ENCODE data around the gene MAP3K12. TPM values are rescaled to one million over a fixed set of nuclear protein-coding genes. Genes with fewer than 3 reads are reported as not detected.

The MAP3K12 gene
- total and polyA plus RNA-seq, 10 of the 15 experiments (the other 5 are each of a cell fraction or from before 2014, with no cell fraction given): 0.45 to 14.9 (median 6.9) TPM

DNA sequence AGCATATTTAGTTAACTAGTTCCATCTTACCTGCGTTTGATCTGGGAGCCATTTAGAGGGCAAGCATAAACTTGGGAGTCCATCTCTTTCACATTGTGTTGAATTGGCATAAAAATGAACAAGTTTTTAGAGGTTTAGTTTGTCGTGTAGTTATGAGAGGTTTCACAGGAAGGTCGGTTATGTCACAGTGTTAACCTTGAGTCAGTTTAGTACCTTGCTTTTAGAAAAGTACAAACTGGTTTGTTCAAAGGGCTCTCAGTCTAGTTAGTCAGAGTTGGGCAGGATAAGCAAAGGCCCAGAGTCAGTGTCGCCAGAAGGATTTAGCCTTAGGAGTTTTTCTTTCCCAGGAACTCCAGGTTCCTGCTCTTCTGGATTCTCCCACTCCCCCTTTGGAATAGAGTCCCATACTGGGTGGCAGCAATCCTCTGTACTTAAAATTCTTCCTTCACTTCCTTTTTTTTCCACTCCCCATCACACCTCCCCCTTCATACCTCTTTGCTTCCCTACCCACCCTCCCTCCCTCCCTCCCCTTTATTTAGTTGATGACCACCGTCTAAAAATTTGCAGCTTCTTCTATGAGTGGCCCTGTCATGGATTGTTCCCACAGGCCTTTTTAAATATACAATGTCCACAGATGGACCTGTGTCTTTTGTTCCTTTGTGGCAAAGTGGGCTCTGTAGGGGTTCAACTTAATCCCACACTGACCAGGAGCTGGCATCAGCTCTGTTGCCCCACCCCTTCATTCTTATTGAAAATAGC lies 35.3 kb downstream of the MAP3K12 start (continued):
- TF ChIP-seq, protein P1, sequence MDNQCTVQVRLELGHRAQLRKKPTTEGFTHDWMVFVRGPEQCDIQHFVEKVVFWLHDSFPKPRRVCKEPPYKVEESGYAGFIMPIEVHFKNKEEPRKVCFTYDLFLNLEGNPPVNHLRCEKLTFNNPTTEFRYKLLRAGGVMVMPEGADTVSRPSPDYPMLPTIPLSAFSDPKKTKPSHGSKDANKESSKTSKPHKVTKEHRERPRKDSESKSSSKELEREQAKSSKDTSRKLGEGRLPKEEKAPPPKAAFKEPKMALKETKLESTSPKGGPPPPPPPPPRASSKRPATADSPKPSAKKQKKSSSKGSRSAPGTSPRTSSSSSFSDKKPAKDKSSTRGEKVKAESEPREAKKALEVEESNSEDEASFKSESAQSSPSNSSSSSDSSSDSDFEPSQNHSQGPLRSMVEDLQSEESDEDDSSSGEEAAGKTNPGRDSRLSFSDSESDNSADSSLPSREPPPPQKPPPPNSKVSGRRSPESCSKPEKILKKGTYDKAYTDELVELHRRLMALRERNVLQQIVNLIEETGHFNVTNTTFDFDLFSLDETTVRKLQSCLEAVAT (IDR thresholded peaks at IDR 0.05): no peak
- TF ChIP-seq DPF2 (IDR thresholded peaks at IDR 0.05): no peak

DNA sequence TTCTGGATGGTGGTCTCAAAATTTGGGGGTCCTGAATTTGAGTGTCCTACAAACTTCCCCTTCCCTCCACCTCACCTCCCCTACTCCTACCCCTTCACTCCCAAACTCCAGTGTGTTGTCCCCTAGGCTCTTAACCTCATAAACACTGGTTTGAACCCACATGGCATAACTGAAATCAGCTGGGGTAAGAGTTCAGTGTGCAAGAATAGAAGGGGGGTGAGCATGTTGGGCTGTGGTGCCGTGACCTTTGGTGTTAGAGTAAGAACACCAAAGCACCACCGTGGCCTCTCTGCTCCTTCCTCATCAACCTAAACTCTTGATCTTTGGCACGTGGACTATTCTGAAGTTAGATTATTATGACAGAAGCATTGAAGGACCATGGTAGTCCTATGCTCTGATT lies 36.3 kb downstream of the MAP3K12 start:
- ChIA-PET CTCF (interaction anchor here (1.3 kb wide), 1 partner anchor 111 kb away, joined by 3 read pairs; no protein-coding TSS in a partner anchor), SMC1A (ENCODE audit: uncharacterized antibody, unreplicated experiment) (no interaction called here), POLR2A (interaction anchor here (0.6 kb wide), 1 partner anchor 74 kb away, joined by 3 read pairs; no protein-coding TSS in a partner anchor), RAD21 (ENCODE audit: unreplicated experiment) (no interaction called here)
- TF ChIP-seq POLR2A (IDR thresholded peaks at IDR 0.05; ENCODE audit: low read depth, low read length) (peak; percentile 24; the same call in 1 of the 2 replicates), CEBPB (IDR thresholded peaks at IDR 0.05; ENCODE audit: borderline replicate concordance in 1 of 2, low read depth in 2 of 2, low read length in 2 of 2) (no peak), PAX8 (IDR thresholded peaks at IDR 0.05) (no peak)
- TF ChIP-seq, protein P2, sequence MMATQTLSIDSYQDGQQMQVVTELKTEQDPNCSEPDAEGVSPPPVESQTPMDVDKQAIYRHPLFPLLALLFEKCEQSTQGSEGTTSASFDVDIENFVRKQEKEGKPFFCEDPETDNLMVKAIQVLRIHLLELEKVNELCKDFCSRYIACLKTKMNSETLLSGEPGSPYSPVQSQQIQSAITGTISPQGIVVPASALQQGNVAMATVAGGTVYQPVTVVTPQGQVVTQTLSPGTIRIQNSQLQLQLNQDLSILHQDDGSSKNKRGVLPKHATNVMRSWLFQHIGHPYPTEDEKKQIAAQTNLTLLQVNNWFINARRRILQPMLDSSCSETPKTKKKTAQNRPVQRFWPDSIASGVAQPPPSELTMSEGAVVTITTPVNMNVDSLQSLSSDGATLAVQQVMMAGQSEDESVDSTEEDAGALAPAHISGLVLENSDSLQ (IDR thresholded peaks at IDR 0.05): no peak
- BruUV-seq (replicated peaks): no TSS peak
- Histone ChIP-seq H3K4me1 (ENCODE audit: control insufficient read depth, insufficient read depth, low read length) (peaks cover 4% of the 10 kb centered on the region), H3K27me3 (replicated peaks in 1 of 2; ENCODE audit: control insufficient read depth in 2 of 2, insufficient read depth in 2 of 2, low read length in 1 of 2) (no peaks in the 10 kb centered on the region), H3K36me3 (ENCODE audit: control insufficient read depth in 2 of 2, insufficient read depth in 2 of 2, low read length in 1 of 2) (peaks cover 38 to 78% of the 10 kb centered on the region in 2 experiments), H3K27ac (ENCODE audit: control insufficient read depth, insufficient read depth) (no peak overlapping the region), H3K9me3 (replicated peaks; ENCODE audit: control insufficient read depth, insufficient read depth, low read length) (no peaks in the 10 kb centered on the region), H3K4me2 (ENCODE audit: control insufficient read depth, insufficient read depth) (no peak overlapping the region; the same call in 1 of the 2 replicates), H2AFZ (ENCODE audit: control insufficient read depth, low read depth, low read length) (no peak overlapping the region), H3K9ac (ENCODE audit: control insufficient read depth, insufficient read depth, low read length) (no peak overlapping the region), H3K79me2 (ENCODE audit: control insufficient read depth, insufficient read depth, low read length) (peaks cover 39% of the 10 kb centered on the region), H3K4me3 (no peak overlapping the region), H4K20me1 (ENCODE audit: control insufficient read depth, insufficient read depth) (peaks cover 17% of the 10 kb centered on the region)
- intact Hi-C loops (cut with micrococcal nuclease; ENCODE audit: unreplicated experiment): no loop called here
- peak; percentile 6; the same call in 1 of the 3 replicates for ATAC-seq
- in situ Hi-C loops (cut with MboI): no loop called here
- WGBS (ENCODE audit: insufficient coverage, insufficient replicate concordance, low lambda C conversion rate, missing lambda C conversion rate): 87% methylated on average over 3 of the region's 3 CpGs
- DNase-seq (ENCODE audit: low read depth, low spot score): no peak
- no peak for FAIRE-seq
